ENCODE results near the gene CNOT6. TPM values are rescaled to one million over a fixed set of nuclear protein-coding genes. Genes with fewer than 3 reads are reported as not detected.

The CNOT6 gene
- total RNA-seq, result 11.1 and 20.8 TPM in 2 replicates

DNA sequence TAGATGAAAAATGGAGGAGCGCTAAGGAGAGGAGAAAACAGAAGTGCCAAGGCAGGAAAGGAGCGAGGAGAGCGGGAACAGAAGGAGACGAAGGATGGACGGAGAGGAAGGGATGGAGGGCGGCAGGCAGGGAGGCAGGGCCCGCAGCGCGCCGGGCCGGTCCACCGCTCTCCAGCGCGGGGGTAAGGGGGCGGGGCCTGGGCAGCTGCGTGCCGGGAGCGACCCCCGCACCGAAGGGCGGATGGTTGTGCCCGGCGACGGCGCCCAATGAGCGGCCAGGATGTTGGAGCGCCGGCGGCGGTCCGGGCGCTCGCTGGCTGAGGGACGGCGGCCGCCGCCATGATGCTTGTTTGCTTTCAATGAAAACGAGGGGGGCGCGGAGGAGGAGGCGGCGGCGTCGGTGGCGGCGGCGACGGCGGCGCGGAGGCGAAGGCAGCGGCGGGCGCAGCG, at the start of gene CNOT6:
Gene CNOT6 (plus strand): TSS at position 320 of the 450 bp plus-strand sequence. CDS start 34,898 bp downstream, outside the sequence.

DNA sequence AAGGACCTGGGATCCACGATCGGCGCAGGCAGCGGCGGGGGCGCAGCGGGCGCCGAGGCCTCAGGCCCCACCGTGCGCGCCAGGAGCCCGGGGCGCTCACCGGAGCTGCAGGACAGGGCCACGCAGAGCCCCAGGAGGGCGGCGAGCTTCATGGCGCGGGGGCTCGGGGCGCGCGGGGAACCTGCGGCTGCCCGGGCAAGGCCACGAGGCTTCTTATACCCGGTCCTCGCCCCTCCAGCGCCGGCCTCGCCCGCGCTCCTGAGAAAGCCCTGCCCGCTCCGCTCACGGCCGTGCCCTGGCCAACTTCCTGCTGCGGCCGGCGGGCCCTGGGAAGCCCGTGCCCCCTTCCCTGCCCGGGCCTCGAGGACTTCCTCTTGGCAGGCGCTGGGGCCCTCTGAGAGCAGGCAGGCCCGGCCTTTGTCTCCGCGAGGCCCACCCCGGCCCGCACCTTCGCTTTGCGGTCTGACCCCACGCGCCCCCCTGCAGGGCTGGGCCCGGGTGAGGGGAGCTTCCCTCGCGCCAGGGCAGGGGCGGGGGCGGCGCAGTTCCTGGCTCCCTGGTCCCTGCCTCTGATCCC, 97.2 kb downstream of the CNOT6 start, which contains the start of gene SCGB3A1:
Gene SCGB3A1 (minus strand): TSS at position 189 of the 577 bp plus-strand sequence. CDS start 37 bp downstream, at position 152.

Other genes with a start within 250 kb of the CNOT6 start
- 20.9 and 21.1 TPM in 2 replicates for gene MAPK9, start 202.3 kb upstream of the CNOT6 start, total RNA-seq
- gene GFPT2, start 141.0 kb upstream of the CNOT6 start, total RNA-seq, result 25.4 and 126 TPM in 2 replicates
- 1.0 TPM in 1 of 2 replicates, not detected in the other for gene SCGB3A1, start 97.1 kb downstream of the CNOT6 start, total RNA-seq
- 0.88 and 1.9 TPM in 2 replicates for gene FLT4, start 155.2 kb downstream of the CNOT6 start, total RNA-seq
- not detected in 2 replicates for gene OR2Y1, start 245.7 kb downstream of the CNOT6 start, total RNA-seq